Measurements from ENCODE around the gene BCR.

Gene BCR

DNA sequence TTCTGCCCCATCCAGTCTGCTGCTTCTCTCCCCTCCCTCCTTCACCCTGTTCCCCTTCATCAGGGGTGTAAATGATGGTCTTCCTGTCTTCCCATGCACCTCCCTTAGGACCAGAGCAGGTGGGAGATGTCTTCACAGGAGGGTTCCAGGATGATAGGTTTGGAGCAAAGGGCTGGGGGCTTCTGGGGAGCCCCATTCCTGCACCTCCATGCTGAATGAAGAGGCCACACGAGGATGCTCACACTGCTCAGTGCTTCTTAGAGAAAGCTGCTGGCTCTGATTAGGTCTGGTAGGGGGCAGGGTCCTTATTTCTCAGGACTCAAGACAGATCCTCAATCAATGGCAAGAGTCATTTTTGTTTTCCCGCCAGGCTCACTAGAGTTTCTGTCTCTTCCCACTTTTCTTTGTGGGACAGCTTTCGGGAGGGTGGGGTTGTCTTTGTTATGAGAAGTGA, 41.1 kb downstream of the BCR start:
- TF ChIP-seq, protein P1, sequence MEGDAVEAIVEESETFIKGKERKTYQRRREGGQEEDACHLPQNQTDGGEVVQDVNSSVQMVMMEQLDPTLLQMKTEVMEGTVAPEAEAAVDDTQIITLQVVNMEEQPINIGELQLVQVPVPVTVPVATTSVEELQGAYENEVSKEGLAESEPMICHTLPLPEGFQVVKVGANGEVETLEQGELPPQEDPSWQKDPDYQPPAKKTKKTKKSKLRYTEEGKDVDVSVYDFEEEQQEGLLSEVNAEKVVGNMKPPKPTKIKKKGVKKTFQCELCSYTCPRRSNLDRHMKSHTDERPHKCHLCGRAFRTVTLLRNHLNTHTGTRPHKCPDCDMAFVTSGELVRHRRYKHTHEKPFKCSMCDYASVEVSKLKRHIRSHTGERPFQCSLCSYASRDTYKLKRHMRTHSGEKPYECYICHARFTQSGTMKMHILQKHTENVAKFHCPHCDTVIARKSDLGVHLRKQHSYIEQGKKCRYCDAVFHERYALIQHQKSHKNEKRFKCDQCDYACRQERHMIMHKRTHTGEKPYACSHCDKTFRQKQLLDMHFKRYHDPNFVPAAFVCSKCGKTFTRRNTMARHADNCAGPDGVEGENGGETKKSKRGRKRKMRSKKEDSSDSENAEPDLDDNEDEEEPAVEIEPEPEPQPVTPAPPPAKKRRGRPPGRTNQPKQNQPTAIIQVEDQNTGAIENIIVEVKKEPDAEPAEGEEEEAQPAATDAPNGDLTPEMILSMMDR (IDR thresholded peaks at IDR 0.05; ENCODE audit: control insufficient read depth, extremely low read depth, insufficient read depth): no peak
- H3K4me3 ChIP-seq (ENCODE audit: low read depth, low read length): no peak overlapping the region
- DNase-seq (ENCODE audit: low read depth): no peak

GRCh38 chr22:23222033-23222792, 41.9 kb downstream of the BCR start:
- TF ChIP-seq, protein P1 (IDR thresholded peaks at IDR 0.05; ENCODE audit: control insufficient read depth, extremely low read depth, insufficient read depth): no peak
- DNase-seq (ENCODE audit: low read depth): no peak
- no peak overlapping the region for H3K4me3 ChIP-seq (ENCODE audit: low read depth, low read length)

GRCh38 chr22:23222793-23223568, 42.7 kb downstream of the BCR start:
- no peak for DNase-seq (ENCODE audit: low read depth)
- H3K4me3 ChIP-seq (ENCODE audit: low read depth, low read length): no peak overlapping the region
- TF ChIP-seq, protein P1 (IDR thresholded peaks at IDR 0.05; ENCODE audit: control insufficient read depth, extremely low read depth, insufficient read depth): no peak

DNA sequence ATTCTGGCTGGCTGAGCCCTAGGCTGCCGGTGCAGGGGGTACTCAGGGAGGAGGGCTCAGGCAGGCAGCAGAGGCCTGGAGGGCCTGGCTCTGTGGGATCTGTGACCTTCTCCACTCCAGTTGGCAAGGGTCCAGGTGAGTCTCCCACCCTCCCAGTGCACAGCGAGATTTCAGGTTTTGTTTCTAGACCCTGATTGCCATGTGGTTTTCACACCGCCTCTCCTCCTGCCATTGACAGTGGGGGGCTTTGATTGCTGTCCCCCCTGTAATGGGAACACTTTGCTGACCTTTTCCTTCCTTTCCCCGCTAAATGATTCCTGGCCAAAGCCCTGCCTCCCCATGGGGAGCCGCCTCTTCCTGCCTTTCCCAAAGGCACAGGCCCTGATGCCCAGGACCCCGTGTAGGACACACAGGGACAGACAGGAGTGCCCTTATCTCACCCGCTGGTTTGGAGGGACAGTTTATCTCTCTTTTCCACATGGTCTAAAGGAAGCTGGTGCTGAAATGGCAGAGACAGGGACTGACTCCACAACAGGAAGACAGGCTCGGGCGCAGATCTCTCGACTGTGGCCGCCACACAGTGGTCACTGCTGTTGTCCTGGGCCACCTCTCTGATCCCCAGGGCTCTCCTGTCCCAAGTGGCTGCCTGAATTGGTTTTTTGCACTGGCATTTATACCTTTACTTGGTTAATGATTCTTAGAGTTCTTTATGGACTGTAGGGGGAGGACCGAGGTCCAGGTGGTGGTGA, 43.4 kb downstream of the BCR start:
- no peak overlapping the region for H3K4me3 ChIP-seq (ENCODE audit: low read depth, low read length)
- TF ChIP-seq, protein P1 (IDR thresholded peaks at IDR 0.05; ENCODE audit: control insufficient read depth, extremely low read depth, insufficient read depth): no peak
- no peak for DNase-seq (ENCODE audit: low read depth)

GRCh38 chr22:23224846-23225245, 44.5 kb downstream of the BCR start:
- DNase-seq (ENCODE audit: low read depth): no peak

DNA sequence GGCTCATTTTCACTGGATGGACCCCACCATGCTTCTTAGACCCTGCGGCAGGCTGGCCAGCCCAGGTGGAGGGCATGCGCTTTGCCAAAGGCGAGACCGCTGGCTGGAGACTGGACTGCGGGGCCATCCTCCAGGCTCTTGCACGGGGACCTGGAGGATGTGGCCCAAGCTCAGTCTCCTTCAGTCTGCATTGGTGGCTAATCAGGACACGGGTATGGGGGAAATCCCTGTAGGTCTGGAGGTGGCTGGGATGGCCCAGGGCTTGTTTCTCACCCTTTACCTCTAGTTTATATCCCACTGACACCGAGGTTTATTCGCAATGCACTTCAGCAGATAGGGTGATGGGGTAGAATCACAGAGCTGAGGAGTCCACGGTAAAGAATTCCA, 45.0 kb downstream of the BCR start:
- H3K4me3 ChIP-seq (ENCODE audit: low read depth, low read length): no peak overlapping the region
- TF ChIP-seq, protein P1 (IDR thresholded peaks at IDR 0.05; ENCODE audit: control insufficient read depth, extremely low read depth, insufficient read depth): no peak

More at GRCh38 chr22:23224846-23225245, 44.5 kb downstream of the BCR start:
- TF ChIP-seq, protein P1 (IDR thresholded peaks at IDR 0.05; ENCODE audit: control insufficient read depth, extremely low read depth, insufficient read depth): no peak
- H3K4me3 ChIP-seq (ENCODE audit: low read depth, low read length): no peak overlapping the region

More for the DNA sequence above, 45.0 kb downstream of the BCR start:
- no peak for DNase-seq (ENCODE audit: low read depth)

All from LNCaP clone FGC (cell line).